ENCODE data around the gene IGFBP7.
A peak's percentile ranks its signal among the peaks of the same experiment; 100 is the strongest.

Gene IGFBP7

DNA sequence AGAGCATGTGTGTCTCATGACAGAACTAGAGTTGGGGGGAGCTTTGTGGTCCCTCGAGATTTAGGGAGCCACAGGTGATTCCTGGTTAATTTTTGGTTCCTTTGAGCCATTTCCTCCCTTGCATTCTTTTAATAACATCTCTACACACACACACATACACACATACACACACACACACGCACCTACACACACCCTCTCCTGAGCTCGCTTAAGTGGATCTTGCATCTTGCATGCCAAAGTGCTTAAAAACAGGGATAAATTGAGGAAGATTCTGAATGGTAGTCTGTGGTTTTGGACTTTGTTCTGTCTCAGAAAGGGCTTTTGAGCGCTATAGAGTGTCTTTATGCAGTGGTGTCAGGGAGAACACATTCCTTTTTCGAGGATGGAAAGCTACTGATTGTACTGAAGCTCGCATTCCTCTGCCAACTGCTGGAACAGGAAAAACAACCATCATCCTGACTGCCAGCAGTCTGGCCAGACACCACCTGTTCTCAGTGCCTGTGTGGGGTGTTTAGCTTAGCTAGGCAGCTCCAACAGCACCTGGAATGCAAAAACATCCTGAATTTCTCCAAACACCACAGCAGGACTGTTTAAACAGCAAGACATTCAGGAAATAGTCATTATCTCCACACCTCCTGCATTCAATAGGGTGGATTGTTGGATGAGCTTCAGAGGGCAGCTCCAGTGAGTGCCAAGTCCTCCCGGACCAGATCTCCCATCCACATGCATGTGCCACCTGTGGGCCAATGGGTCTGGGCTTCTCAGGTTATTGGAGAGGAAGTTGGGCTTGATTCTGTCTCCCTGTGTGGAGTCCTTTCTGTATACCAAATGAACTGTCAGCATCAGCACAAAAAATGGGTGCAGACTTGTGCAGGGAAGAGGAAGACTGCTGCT, 21.9 kb upstream of the IGFBP7 start:
- FAIRE-seq = no peak
- no peak for DNase-seq (ENCODE audit: insufficient read length, low spot score)

DNA sequence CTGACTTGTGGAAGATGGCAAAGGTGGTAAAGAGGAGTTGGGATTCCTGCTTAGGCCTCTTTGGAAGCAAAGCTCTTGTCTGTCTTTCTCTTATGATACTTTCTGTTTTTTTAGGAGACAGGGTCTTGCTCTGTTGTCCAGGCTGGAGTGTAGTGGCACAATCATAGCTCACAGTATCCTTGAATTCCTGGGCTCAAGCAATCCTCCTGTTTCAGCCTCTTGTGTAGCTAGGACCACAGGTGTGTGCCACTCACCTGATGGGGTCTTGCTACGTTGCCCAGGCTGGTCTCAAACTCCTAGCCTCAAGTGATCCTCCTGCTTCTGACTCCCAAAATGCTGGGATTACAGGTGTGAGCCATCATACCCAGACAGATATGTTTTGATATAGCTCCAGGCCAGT, 19.3 kb upstream of the IGFBP7 start:
- no peak for DNase-seq (ENCODE audit: insufficient read length, low spot score)
- FAIRE-seq = no peak

DNA sequence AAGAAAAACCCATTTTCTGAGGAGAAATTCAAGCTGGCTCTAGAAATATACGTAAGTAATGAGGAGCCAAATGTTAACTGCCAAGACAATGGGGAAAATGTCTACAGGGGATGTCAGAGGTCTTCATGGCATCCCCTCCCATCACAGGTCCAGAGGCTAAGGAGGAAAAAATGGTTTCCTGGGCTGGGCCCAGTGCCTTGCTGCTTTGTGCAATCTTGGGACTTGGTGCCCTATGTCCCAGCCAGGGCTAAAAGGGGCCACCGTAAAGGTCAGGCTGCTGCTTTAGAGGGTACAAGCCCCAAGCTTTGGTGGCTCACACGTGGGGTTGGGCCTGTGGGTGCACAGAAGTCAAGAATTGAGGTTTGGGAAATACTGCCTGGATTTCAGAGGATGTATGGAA, 17.2 kb upstream of the IGFBP7 start:
- no peak for FAIRE-seq
- no peak for DNase-seq (ENCODE audit: insufficient read length, low spot score)

DNA sequence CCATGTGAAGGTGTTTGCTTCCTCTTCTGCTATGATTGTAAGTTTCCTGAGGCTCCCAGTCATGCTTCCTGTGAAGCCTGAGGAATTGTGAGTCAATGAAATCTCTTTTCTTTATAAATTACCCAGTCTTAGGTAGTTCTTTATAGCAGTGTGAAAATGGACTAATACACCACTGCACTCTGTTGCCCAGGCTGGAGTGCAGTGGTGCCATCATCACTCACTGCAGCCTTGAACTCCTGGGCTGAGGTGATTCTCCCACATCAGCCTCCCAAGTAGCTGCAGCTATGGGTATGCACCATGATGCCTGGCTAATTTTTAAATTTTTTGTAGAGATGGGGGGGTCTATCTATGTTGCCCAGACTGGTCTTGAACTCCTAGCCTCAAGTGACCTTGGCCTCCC, 15.8 kb upstream of the IGFBP7 start:
- no peak for FAIRE-seq
- DNase-seq (ENCODE audit: insufficient read length, low spot score) = no peak

DNA sequence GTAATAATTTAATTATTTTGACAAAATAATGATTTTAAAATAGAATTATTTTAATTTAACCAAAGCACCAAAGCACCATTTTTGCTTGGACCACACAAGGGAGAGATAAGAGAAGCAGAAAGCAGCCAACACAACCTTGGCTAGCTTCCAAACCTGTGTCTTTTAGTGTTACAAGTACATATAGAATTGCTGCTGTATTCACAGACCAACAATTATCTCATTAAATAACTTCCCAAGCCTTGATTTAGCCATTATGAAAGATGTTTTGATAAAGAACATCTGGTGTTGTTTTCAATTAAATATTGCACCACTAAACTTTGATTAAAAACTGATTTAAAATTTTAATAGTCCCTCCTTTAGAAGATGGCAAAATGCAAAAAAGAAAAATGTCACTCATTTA, 14.0 kb upstream of the IGFBP7 start:
- DNase-seq (ENCODE audit: insufficient read length, low spot score) (no peak), FAIRE-seq (no peak)

DNA sequence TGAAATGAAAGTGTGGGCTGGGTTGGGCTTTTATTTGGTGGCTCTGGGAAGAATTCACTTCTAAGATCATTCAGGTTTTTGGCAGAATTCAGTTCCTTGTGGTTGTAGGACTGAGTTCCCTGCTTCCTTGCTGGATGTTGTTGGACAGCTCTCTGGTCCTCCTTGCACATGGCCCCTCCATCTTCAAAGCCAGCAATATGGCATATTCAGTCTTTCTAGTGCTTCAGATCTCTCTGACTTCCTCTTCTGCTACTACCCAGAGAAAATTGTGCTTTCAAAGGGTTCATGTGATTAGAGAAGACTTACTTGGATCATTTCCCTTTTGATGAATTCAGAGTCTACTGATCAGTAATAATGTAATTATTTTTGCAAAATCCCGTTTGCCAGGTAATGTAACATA, 12.8 kb upstream of the IGFBP7 start:
- no peak for DNase-seq (ENCODE audit: insufficient read length, low spot score)
- no peak for FAIRE-seq

DNA sequence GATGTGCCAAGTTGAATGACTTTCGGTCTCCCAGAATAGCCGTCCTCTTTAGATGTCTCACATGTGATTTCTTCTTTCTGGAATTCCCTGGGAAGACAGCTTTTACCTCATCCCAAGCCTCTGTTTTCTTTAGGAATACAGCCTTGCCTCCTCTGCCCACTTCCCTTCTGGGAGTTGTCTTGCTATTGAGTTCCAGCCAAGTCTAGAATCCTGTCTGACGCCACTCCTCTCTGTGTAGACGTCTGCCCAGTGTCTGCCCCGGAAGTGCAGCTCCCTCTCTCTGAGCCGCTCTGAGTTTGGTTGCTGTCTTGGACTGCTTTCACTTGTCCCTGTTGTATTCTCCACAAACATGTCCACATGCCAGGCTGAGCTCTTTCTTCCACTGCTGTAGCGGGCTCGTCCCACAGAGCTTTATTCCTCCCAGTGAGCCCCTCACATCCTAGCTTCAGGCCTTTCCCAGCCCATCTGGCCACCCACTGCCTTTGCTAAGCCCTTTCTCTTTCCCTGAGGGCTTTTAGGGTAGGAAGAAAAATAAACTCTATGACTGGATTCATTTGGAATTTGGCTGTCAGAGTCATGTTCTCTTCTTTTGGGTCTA, 9.0 kb upstream of the IGFBP7 start:
- FAIRE-seq (peak; percentile 48), DNase-seq (ENCODE audit: insufficient read length, low spot score) (peak; percentile 66)

DNA sequence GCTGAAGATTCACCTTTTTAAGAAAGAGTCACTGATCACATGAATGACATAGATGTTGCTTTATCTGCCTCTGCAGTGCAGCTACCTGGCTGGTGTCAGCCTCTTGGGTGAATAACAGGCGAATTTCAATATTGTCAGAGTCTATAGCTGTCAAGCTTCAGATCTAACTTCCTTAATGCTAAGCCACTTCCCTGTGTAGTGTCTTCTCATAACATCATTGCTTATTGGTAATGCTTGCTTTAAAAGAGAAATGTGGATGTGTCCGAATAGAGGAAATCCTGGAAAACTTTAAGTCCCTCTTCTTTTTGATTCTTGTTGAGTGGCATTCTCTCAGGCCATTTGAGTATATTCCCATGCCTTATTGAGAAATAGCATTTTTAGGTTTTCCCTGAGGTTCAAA, 7.3 kb upstream of the IGFBP7 start:
- DNase-seq (ENCODE audit: insufficient read length, low spot score) = no peak
- FAIRE-seq = no peak

DNA sequence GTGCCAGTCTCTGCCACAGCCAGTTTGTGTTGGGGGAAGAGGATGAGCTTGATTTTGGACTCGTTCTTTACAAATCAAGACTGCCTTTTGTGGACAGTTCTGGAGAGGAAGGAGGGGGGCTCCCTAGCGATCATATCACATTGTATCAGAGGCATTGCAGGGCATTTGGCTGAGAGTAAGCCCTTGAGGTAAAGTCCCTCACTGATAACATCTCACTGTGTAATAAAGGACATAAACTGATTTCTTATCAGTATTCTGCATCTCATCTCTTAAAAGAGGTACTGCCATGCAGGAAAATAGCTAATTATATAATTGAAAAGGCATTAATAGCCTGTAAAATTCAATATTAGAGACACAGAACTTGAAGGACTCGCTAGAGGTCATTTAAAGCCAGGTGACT, 6.1 kb upstream of the IGFBP7 start:
- DNase-seq (ENCODE audit: insufficient read length, low spot score) (no peak), FAIRE-seq (no peak)

DNA sequence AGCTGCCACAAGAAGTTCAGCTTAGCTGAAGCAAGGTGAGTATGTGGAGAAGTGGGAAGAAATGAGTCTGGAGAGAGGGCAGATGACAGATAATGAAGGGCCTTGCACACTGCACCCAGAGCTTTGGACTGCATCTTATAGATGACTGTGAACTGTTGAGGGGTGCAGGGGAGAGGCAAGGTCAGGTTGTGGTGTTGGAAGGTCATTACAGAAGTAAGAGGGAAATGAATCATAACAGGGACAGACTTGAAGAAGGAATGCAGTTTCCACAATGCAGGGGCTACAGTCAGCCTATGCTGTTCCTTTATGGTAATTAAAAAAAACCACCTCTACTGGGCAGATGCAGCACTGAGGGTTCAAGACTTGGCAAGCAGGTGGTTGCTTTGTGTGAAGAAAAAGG, 4.8 kb upstream of the IGFBP7 start:
- FAIRE-seq = no peak
- DNase-seq (ENCODE audit: insufficient read length, low spot score) = no peak

DNA sequence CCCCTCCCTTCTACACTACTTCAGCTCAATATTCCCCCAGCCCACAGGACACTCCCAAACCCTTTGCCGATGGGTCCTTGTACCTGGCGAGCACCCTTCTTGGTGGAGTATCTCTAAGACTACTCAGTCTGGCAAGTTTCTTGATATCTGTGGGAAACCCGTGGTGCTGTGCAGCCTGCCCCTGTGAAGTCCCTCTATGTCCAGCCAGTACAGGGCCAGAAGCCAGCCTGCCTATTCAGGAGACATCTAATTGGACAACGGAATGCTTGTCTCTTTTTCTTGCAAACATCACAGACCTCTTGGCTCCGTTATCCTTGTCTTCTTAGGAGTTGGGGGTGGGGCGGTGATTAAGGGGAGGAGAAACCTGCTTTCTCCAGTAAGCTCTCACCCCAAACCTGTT, 3.7 kb upstream of the IGFBP7 start:
- no peak for DNase-seq (ENCODE audit: insufficient read length, low spot score)
- FAIRE-seq = no peak

DNA sequence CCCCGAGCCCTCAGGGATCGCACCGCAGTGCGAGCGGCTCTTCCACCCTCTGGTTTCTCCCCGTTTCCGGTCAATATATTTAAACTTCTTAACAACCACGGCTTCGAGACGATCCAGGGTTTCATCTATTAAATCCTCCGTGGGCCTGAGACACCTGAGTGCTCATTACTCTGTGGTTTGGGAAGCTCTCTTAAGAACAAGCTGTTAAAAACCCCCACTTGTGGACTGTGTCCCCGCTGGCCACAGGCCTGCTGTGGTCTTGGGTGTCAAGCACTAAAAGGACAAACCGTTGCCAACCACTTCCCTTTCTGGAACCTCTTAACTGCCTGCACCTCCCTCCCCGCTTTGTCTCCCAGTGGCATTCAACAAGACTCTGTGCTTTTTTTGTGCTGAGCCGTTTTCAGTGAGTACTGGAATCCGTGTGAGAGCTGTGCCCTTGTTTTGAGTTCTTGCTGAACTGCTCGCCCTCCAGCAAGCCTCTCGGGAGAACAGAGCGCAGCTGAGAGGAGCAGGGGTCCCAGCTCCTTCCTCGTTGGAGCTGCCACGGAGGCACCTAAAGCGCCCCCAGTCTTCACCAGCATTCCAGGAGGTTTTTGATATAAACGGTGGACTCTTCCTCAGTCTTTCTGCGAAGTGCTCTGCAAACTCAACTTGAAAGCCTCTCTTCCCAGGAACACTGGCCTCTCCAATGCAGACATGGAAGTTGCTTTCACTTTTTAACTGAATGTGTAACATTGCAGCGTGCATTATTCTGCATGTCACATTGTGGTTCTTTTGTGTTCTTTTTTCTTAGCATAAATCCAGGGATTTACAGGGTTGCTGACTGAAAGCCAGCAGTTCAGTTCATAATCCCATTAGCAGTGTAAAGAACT, 691 bp upstream of the IGFBP7 start:
- DNase-seq (ENCODE audit: insufficient read length, low spot score) = no peak
- FAIRE-seq = no peak

DNA sequence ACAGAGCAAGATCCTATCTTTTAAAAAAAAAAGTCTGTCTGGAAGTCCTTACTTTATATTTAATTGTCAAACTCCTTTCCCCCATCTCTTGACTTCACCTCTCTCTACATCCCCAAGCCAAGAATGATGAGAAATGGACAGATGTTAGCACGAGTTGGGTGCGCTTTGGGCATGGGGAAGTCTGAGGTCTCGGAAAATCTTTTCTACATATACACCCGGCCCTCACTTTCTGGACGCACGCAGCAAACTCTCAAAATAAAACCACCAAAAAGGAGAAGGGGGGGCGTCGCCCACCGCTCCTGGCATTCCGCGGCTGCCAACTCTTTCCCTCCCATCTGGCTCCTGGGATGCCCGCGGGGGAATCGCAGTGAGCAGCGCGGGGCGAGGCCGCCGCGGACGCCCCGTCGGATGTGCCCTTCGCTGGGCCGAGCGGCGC, 756 bp downstream of the IGFBP7 start:
- DNase-seq (ENCODE audit: insufficient read length, low spot score) (no peak), FAIRE-seq (no peak)

DNA sequence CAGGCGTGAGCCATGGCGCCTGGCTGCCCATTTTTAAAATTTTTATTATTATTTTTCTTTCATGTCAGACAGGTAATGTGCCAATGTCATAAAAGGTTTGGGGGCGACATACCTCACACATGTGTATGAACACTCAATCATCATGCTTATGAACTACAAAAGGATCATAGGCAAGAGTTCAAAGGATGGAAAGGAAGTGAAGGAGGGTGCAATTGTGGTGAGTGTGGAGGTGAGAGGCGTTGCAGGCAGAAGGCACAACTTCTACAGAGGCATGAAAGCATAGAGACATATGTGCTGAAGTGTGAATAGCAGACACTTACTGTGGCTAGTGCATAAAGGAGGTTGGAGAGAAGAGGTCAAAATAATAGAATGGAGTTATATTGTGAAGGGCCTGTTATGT, 4.0 kb downstream of the IGFBP7 start:
- FAIRE-seq (no peak), DNase-seq (ENCODE audit: insufficient read length, low spot score) (no peak)

DNA sequence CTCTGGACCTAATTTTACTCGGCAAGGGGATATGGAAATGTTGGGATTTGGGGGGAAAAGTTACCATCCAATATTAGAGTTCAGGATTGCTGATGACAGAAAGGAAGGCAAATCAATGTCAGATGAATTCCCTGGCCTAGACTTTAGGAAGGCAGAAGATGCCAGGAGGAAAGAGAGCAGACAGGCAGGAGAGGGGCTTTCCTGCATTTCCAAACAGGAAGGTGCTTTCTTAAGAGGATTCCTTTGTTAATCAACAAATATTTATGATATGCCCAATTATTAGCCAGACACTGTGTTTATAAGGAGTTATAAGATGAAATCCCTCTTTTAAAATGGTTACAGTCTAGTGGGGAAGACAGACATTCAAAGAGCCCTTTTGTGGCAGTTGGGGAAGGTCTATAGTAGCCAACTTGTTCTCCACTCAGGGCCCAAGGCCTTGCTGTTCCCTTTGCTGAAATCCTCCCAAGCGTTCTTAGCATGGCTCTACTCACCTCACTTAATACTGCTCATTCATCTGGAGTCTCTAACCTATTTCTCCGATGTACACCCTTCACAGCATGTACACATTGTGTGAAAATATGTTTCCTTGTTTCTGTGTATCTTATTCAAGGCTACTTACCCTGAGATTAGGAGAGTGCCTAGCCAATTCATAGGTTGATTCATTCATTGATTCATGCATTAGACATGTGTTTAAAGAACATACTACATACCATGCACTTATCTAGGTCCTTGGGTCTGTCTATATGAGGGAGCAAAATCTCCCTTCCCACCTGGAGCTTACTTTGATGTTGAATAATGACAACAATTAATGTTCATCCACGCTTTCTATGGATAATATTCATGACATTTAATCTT, 5.3 kb downstream of the IGFBP7 start:
- FAIRE-seq (no peak), DNase-seq (ENCODE audit: insufficient read length, low spot score) (no peak)

DNA sequence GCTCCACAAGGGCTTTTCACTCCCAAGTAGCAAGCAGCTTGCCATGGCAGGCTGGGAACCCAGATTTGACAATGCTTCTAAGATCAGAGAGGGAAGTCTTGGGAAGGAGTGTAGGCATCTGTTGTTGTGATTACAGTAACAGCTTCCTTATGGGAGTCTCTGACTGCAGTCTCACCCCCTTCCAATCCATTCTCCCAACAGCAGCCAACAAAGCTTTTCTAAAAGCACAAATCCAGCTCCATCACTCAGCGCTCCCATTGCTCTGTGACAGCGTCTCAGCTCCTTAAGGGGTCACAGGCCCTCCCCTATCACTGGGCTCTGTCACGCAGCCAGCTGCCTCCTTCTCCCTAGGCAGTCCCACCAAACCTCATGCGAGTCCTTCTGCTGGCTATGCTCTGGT, 7.1 kb downstream of the IGFBP7 start:
- DNase-seq (ENCODE audit: insufficient read length, low spot score) (no peak), FAIRE-seq (no peak)

DNA sequence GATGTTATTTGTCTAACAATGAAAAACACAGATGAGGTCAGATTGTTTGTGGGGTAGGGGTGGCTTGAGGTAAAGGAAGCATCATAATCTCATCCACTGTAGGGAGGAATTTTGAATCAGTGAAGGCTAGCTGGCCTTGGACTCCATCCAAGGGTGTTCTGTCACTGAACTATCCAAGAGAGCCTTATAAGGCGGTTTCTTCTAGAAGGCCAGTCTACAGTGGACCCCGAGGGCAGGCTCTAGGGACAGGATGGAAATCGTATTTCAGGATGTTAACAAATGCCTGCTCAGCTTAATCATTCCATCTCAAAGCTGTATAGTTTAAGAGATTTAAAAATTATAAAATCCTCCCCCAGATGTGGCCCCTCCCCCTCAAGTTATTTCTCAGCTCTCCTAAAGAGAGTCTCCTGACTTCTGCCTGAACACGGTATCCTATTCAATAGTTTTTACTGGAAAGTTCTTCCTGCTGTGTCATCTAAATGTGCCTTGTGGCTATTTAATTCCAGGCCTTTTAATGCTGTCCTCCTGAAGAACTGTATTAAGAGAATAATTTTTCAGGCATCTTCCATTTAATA, 8.0 kb downstream of the IGFBP7 start:
- no peak for FAIRE-seq
- no peak for DNase-seq (ENCODE audit: insufficient read length, low spot score)

DNA sequence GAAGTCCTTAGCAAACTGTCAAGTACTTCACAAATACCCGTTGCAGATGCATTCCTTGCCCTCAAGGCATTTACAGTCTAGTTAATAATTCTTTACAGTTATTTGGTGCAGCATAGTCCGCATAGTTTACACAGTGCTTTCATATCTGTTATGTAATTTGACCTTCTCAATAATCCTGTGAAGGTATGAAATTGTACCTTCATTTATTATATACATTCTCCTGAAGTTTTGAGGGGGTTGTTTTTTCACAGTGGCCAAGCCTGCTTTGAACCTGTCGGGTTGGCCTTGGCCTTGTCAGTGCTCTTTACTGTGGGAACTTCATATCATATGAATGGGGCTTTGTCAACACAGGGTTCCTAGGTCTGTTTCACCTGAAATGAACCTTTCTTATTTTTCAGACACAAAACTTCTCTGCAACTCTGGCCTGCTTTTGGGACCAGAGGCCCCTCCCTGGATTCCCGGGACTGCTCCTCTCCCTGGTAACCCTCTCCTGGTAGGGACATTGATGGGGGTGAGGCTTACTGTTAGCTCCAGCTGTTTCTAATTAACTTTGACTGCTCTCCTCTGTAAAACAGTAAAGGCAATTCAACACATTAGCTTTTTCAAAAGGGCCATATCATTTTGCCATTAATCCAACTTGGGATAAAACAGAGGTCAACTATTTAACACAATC, 9.1 kb downstream of the IGFBP7 start:
- no peak for FAIRE-seq
- no peak for DNase-seq (ENCODE audit: insufficient read length, low spot score)

DNA sequence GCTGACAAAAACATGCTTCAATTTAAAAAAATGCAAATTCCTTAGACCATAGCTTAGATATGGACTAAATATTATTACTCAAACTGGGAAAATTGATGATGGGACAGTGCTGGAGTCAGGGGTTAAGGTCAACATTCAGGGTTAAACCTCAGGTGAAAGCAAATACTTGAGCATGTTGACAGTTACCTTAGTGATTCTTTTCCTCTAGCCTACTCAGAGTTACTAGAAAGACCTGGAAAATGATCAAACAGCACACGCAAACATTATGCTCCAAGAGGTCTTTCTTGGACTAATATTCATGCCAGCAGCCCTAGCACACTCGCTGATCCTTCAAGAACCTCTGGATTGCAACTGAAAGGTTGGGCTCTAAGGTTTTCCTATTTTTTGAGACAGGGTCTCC, 10.8 kb downstream of the IGFBP7 start:
- FAIRE-seq (no peak), DNase-seq (ENCODE audit: insufficient read length, low spot score) (no peak)

DNA sequence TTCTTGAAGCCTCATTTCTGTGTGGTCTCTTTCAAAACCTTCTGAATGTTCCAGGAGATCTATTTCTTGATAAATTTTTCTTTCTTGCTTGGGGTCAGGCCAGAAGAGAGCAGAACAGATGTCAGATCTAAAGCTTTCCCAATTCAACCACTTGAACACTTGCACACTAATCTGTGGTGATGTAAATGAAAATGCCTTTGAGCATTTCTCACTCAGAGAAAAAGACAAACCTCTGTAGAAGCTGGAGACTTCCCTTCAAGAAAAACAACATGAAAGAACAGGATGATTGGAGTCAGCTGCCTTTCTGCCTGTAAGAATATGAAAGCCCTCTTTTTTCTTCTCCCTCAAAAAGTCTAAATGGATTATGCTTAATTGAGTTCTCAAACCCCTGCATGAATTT, 11.2 kb downstream of the IGFBP7 start:
- FAIRE-seq (no peak), DNase-seq (ENCODE audit: insufficient read length, low spot score) (no peak)
